Vagina (tissue), 2 donors: ENCODE results near the gene SBNO1.
"Not testable (repeated sequence)": the region's sequence is repeated elsewhere in the genome, so short reads cannot be mapped to it uniquely, and the experiment has no call there.

ENCODE experiments used
- CTCF ChIP-seq, 3 experiments: fragments of 450-650 bp in 2 of 3; fragments of 200-600 bp in 1 of 3; sonication (generic) in 1 of 3; IDR thresholded peaks; one replicate each; pipeline ENCODE4 v1.5.1; 2017 to 2019; ENCODE audit warnings: antibody characterized with exemption in 3 of 3, mild to moderate bottlenecking in 2 of 3, moderate library complexity in 2 of 3
- POLR2AphosphoS5 ChIP-seq, 2 donors: sonication (generic); formaldehyde crosslinking; IDR thresholded peaks; one replicate each; pipeline ENCODE4 v1.9.0; 2017; ENCODE audit warnings: antibody characterized with exemption in 2 of 2, mild to moderate bottlenecking in 2 of 2, low read depth in 1 of 2; ENCODE audit not compliant: insufficient read depth in 1 of 2

DNA sequence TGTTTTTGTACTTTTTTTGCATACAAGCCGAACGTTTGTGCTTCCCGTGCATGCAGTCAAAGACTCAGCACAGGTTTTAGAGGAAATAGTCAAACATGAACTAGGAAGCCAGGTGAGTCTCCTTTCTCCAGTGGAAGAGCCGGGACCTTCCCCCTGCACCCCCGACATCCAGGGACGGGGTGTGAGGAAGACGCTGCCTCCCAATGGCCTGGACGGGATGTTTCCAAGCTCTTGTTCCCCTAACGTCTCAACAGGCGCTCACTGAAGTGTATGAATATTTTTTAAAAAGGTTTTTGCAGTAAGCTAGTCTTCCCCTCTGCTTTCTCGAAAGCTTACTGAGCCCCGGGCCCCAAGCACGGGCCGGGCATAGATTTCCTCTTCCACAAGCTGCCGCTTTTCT is 43.3 kb upstream of the SBNO1 start:
- not testable (repeated sequence) for TF ChIP-seq CTCF (IDR thresholded peaks at IDR 0.05); POLR2AphosphoS5 (IDR thresholded peaks at IDR 0.05; ENCODE audit: insufficient read depth in 1 of 2, low read depth in 1 of 2)
